MM.1S (cell line): ENCODE results near the gene SZT2.

Experiments used
- DNase-seq: peaks from one replicate; pipeline ENCODE4 v3.0.0-alpha.2; 2015
- H2AFZ ChIP-seq: fragments of 300-600 bp; sonication (generic); 2 replicates; pipeline ENCODE4 v1.6.0; 2016; ENCODE audit warnings: antibody characterized with exemption, low read length
- H3F3A ChIP-seq: fragments of 300-600 bp; sonication (generic); 2 replicates; pipeline ENCODE4 v1.6.1; 2016; ENCODE audit warnings: mild to moderate bottlenecking, antibody characterized with exemption, low read length, moderate library complexity, mixed read lengths; ENCODE audit not compliant: insufficient read depth
- H3K27ac ChIP-seq: fragments of 300-600 bp; sonication (generic); 2 replicates; pipeline ENCODE4 v1.5.1; 2016; ENCODE audit warnings: mild to moderate bottlenecking, low read length
- H3K27me3 ChIP-seq: fragments of 300-600 bp; sonication (generic); replicated peaks from 2 replicates; pipeline ENCODE4 v1.6.0; 2016; ENCODE audit warnings: low read length; ENCODE audit not compliant: insufficient read depth
- H3K36me3 ChIP-seq: fragments of 300-600 bp; sonication (generic); replicated peaks from 2 replicates; pipeline ENCODE4 v1.6.1; 2016; ENCODE audit warnings: mild to moderate bottlenecking, low read length, mixed read lengths; ENCODE audit not compliant: insufficient read depth
- H3K4me1 ChIP-seq: fragments of 300-600 bp; sonication (generic); 2 replicates; pipeline ENCODE4 v1.6.1; 2016; ENCODE audit warnings: low read length, mixed read lengths
- H3K4me2 ChIP-seq: fragments of 300-600 bp; sonication (generic); 2 replicates; pipeline ENCODE4 v1.6.0; 2016; ENCODE audit warnings: low read depth, low read length
- H3K4me3 ChIP-seq: fragments of 300-600 bp; sonication (generic); 2 replicates; pipeline ENCODE4 v1.5.1; 2016; ENCODE audit warnings: low read length, mixed read lengths
- H3K79me2 ChIP-seq: fragments of 300-600 bp; sonication (generic); 2 replicates; pipeline ENCODE4 v1.6.1; 2016; ENCODE audit warnings: mixed run types, low read length, mixed read lengths
- H3K9ac ChIP-seq: fragments of 300-600 bp; sonication (generic); 2 replicates; pipeline ENCODE4 v1.6.1; 2016; ENCODE audit warnings: low read length, mixed read lengths
- H3K9me2 ChIP-seq: fragments of 300-600 bp; sonication (generic); replicated peaks from 2 replicates; pipeline ENCODE4 v1.6.1; 2016; ENCODE audit warnings: mild to moderate bottlenecking, low read length, mixed read lengths; ENCODE audit not compliant: insufficient read depth
- H3K9me3 ChIP-seq: fragments of 300-600 bp; sonication (generic); replicated peaks from 2 replicates; pipeline ENCODE4 v1.6.1; 2016; ENCODE audit warnings: mild to moderate bottlenecking, low read length, mixed read lengths; ENCODE audit not compliant: insufficient read depth
- H4K20me1 ChIP-seq: fragments of 300-600 bp; sonication (generic); 2 replicates; pipeline ENCODE4 v1.6.1; 2016; ENCODE audit warnings: mild to moderate bottlenecking, low read length, moderate library complexity, mixed read lengths; ENCODE audit not compliant: insufficient read depth
- EZH2 ChIP-seq: fragments of 300-600 bp; sonication (generic); optimal IDR thresholded peaks from 2 replicates; pipeline ENCODE3; 2017; ENCODE audit warnings: low read depth, mild to moderate bottlenecking, antibody characterized with exemption, low read length, mixed read lengths
- EZH2phosphoT487 ChIP-seq: fragments of 300-600 bp; sonication (generic); IDR thresholded peaks from 2 replicates; pipeline ENCODE4 v1.6.1; 2018; ENCODE audit warnings: antibody characterized with exemption, low read length
- TF ChIP-seq, protein P1 (sequence below): fragments of 300-600 bp; sonication (generic); IDR thresholded peaks from 2 replicates; pipeline ENCODE4 v1.5.1; 2016; ENCODE audit warnings: antibody characterized with exemption, low read length, mixed read lengths

The SZT2 gene

DNA sequence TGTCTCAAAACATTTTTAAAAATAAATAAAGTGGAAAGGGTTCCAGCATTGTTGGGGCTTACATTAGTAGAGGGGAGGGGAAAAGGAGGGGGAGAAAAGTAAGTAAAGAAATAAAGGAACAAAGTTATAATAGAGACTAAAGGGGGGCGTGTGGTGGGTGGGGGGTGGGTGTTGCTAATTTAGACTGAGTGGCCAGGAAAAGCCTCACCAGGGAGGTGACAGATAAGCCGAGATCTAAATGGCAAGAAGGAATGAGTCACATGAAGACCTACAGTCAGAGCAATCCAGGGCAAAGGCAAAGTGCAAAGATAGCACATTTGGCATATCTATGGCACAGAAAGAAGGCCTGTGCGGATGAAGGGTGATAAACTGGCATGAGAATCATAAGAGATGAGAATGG lies 44.6 kb upstream of the SZT2 start:
- Histone ChIP-seq H3K9me2 (no peaks in the 10 kb centered on the region), H3K79me2 (no peaks in the 10 kb centered on the region), H3F3A (peaks cover 7% of the 10 kb centered on the region), H3K9me3 (no peaks in the 10 kb centered on the region), H3K4me1 (peaks cover 7% of the 10 kb centered on the region), H3K27me3 (peaks cover 12% of the 10 kb centered on the region; the same call in 1 of the 2 replicates), H3K9ac (no peak overlapping the region), H2AFZ (no peak overlapping the region), H3K27ac (no peak overlapping the region), H3K36me3 (no peaks in the 10 kb centered on the region), H3K4me3 (no peak overlapping the region), H4K20me1 (no peaks in the 10 kb centered on the region), H3K4me2 (no peak overlapping the region)
- TF ChIP-seq, protein P1, sequence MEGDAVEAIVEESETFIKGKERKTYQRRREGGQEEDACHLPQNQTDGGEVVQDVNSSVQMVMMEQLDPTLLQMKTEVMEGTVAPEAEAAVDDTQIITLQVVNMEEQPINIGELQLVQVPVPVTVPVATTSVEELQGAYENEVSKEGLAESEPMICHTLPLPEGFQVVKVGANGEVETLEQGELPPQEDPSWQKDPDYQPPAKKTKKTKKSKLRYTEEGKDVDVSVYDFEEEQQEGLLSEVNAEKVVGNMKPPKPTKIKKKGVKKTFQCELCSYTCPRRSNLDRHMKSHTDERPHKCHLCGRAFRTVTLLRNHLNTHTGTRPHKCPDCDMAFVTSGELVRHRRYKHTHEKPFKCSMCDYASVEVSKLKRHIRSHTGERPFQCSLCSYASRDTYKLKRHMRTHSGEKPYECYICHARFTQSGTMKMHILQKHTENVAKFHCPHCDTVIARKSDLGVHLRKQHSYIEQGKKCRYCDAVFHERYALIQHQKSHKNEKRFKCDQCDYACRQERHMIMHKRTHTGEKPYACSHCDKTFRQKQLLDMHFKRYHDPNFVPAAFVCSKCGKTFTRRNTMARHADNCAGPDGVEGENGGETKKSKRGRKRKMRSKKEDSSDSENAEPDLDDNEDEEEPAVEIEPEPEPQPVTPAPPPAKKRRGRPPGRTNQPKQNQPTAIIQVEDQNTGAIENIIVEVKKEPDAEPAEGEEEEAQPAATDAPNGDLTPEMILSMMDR = no peak
- TF ChIP-seq EZH2 (no peak), EZH2phosphoT487 (no peak)
- no peak for DNase-seq

DNA sequence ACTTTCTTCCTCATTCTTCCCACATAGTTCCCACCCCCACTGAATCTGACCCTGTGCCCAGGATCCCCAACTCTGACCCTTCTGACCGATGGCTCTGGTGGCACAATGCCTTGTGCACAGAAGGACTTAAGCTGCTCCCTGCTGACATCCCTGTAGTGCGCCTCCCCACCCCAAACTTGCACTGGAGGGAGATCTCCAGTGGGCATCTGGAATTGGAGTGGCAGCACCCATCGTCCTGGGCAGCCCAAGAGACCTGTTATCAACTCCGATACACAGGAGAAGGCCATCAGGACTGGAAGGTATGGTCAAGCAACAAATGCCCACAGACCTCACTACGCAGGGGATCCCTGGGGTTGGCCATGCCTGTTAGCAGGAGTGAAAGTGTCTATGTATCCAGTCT lies 43.1 kb upstream of the SZT2 start:
- Histone ChIP-seq H3K4me2 (no peak overlapping the region), H2AFZ (no peak overlapping the region), H3K9me2 (no peaks in the 10 kb centered on the region), H3K27me3 (0 out of 2 replicates have a peak, but pooled peaks cover 6% of the 10 kb centered on the region), H3K36me3 (no peaks in the 10 kb centered on the region), H3F3A (peaks cover 9% of the 10 kb centered on the region), H3K4me3 (no peak overlapping the region), H3K9me3 (no peaks in the 10 kb centered on the region), H3K27ac (no peak overlapping the region), H3K9ac (no peak overlapping the region), H3K79me2 (no peaks in the 10 kb centered on the region), H4K20me1 (no peaks in the 10 kb centered on the region), H3K4me1 (peaks cover 10% of the 10 kb centered on the region)
- TF ChIP-seq EZH2phosphoT487 (no peak), EZH2 (no peak)
- TF ChIP-seq, protein P1 = no peak
- DNase-seq = no peak

DNA sequence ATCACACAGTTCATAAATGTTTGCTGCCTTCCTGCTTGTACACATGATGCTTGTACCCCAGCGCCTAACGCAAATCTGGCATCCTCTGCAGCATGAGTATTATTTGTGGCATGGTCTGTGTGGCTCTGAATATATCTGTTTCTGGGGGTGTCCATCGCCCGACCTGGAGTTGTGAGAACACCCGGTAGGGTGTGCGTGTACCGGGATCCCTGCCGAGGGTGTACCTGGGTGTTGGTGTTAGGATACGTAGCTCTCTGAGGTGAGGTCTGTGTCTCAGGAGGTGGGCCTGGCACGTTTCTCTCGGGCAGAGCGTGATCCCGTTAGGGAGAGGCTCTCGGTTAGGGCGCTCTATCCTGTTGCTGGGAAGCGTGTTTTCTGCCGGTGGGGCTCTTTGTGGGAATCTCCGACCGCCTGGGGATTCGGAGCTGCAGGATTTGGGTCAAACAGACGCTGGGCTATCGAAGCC lies 41.3 kb upstream of the SZT2 start:
- peak overlapping the region; percentile 95; the same call in 1 of the 2 replicates for H3K27ac ChIP-seq
- H3K9me3 ChIP-seq = no peaks in the 10 kb centered on the region
- no peak for DNase-seq
- H3K79me2 ChIP-seq = no peaks in the 10 kb centered on the region
- H3K9ac ChIP-seq = peak overlapping the region; percentile 85
- 0 out of 2 replicates have a peak, but pooled peaks cover 6% of the 10 kb centered on the region for H3K27me3 ChIP-seq
- H3K4me2 ChIP-seq = peak overlapping the region; percentile 72
- H2AFZ ChIP-seq = peak overlapping the region; percentile 87
- H3K4me1 ChIP-seq = peaks cover 10% of the 10 kb centered on the region
- no peaks in the 10 kb centered on the region for H4K20me1 ChIP-seq
- H3F3A ChIP-seq = peaks cover 9% of the 10 kb centered on the region
- H3K36me3 ChIP-seq = no peaks in the 10 kb centered on the region
- no peak for TF ChIP-seq EZH2phosphoT487
- no peak for TF ChIP-seq EZH2
- TF ChIP-seq, protein P1 = no peak
- no peaks in the 10 kb centered on the region for H3K9me2 ChIP-seq
- peak overlapping the region; percentile 73 for H3K4me3 ChIP-seq
